IMR-90 (cell line): ENCODE results near the gene PI16. TPM values are rescaled to one million over a fixed set of nuclear protein-coding genes. Genes with fewer than 3 reads are reported as not detected.
"Not testable (repeated sequence)": the region's sequence is repeated elsewhere in the genome, so short reads cannot be mapped to it uniquely, and the experiment has no call there.

Experiments
- ATAC-seq: fragments of 200-7000 bp; cut with Tn5 transposase; 2 replicates; pipeline ENCODE4 v1.9.1; 2020; ENCODE audit warnings: low read depth, mild to moderate bottlenecking, moderate library complexity
- BruUV-seq: library from RNA; stranded (reverse); fragments of 400-500 nt; replicated peaks from 2 replicates; lab custom pipeline; 2021; lab: Mats Ljungman, UMichigan
- CTCF ChIA-PET: fragments of 300-600 bp; formaldehyde crosslinking; extraction: SDS; loops from one replicate; lab custom pipeline; 2021; ENCODE audit warnings: antibody characterized with exemption; lab: Yijun Ruan, JAX
- POLR2A ChIA-PET: fragments of 300-600 bp; sonication (Branson Sonifier 250); formaldehyde crosslinking; loops from one replicate; lab custom pipeline; 2022; ENCODE audit warnings: antibody characterized with exemption; ENCODE audit not compliant: unreplicated experiment; lab: Charles Lee
- DNase-seq: peaks from one replicate; pipeline ENCODE4 v3.0.0; 2013
- H2AFZ ChIP-seq: replicated peaks from 2 replicates; pipeline ENCODE3; 2013; ENCODE audit warnings: low read length, mild to moderate bottlenecking; ENCODE audit not compliant: poor library complexity
- H2AK5ac ChIP-seq: 2 replicates; pipeline ENCODE4 v1.6.1; 2013; ENCODE audit warnings: low read depth, low read length, inconsistent platforms
- H2AK9ac ChIP-seq: replicated peaks from 2 replicates; pipeline ENCODE3; 2013; ENCODE audit warnings: mild to moderate bottlenecking, low read depth, low read length, moderate library complexity; ENCODE audit not compliant: poor library complexity
- H2BK120ac ChIP-seq: 2 replicates; pipeline ENCODE4 v1.6.1; 2013; ENCODE audit warnings: low read depth, low read length, inconsistent platforms
- H2BK15ac ChIP-seq: 3 replicates; pipeline ENCODE4 v1.6.1; 2013; ENCODE audit warnings: low read depth, low read length, inconsistent platforms
- H2BK20ac ChIP-seq: 2 replicates; pipeline ENCODE4 v1.6.1; 2013; ENCODE audit warnings: low read depth, mild to moderate bottlenecking, inconsistent platforms, low read length, moderate library complexity
- H2BK5ac ChIP-seq: 2 replicates; pipeline ENCODE4 v1.6.1; 2013; ENCODE audit warnings: mild to moderate bottlenecking, low read depth, low read length, inconsistent platforms; ENCODE audit not compliant: poor library complexity, severe bottlenecking
- H3K14ac ChIP-seq: replicated peaks from 2 replicates; pipeline ENCODE4 v1.6.1; 2013; ENCODE audit warnings: low read depth, low read length, inconsistent platforms
- H3K18ac ChIP-seq: 2 replicates; pipeline ENCODE4 v1.6.1; 2013; ENCODE audit warnings: low read depth, low read length, control low read depth
- H3K23ac ChIP-seq: 2 replicates; pipeline ENCODE4 v1.6.1; 2013; ENCODE audit warnings: low read depth, low read length, inconsistent platforms
- H3K27ac ChIP-seq: 2 replicates; pipeline ENCODE4 v1.5.1; 2013; ENCODE audit warnings: mild to moderate bottlenecking, control low read depth, low read length; ENCODE audit not compliant: insufficient read depth
- H3K27me3 ChIP-seq: 2 replicates; pipeline ENCODE4 v1.6.1; 2013; ENCODE audit warnings: low read length; ENCODE audit not compliant: control insufficient read depth, insufficient read depth
- H3K36me3 ChIP-seq: 2 replicates; pipeline ENCODE4 v1.6.1; 2013; ENCODE audit warnings: low read length, mixed read lengths; ENCODE audit not compliant: control insufficient read depth, insufficient read depth
- H3K4ac ChIP-seq: 2 replicates; pipeline ENCODE4 v1.6.1; 2013; ENCODE audit warnings: low read depth, low read length, inconsistent platforms
- H3K4me1 ChIP-seq: 2 replicates; pipeline ENCODE4 v1.6.1; 2013; ENCODE audit warnings: low read length, mixed read lengths; ENCODE audit not compliant: control insufficient read depth, insufficient read depth
- H3K4me2 ChIP-seq: 2 replicates; pipeline ENCODE4 v1.6.1; 2013; ENCODE audit warnings: low read depth, mild to moderate bottlenecking, control low read depth, low read length, moderate library complexity
- H3K4me3 ChIP-seq: 2 replicates; pipeline ENCODE4 v1.5.1; 2013; ENCODE audit warnings: low read depth, mild to moderate bottlenecking, control low read depth, low read length, moderate library complexity; ENCODE audit not compliant: insufficient read depth
- H3K56ac ChIP-seq: 2 replicates; pipeline ENCODE4 v1.6.1; 2013; ENCODE audit warnings: low read length, inconsistent platforms; ENCODE audit not compliant: insufficient read depth; ENCODE audit errors: extremely low read depth
- H3K79me1 ChIP-seq, 2 experiments: 2 replicates each; pipeline ENCODE4 v1.6.1; 2013; ENCODE audit warnings: low read length in 2 of 2, inconsistent platforms in 1 of 2, low read depth in 1 of 2
- H3K9ac ChIP-seq: 2 replicates; pipeline ENCODE4 v1.6.1; 2013; ENCODE audit warnings: low read depth, low read length, control low read depth
- H3K9me1 ChIP-seq: 2 replicates; pipeline ENCODE4 v1.6.1; 2013; ENCODE audit warnings: low read length, inconsistent platforms; ENCODE audit not compliant: insufficient read depth
- H3K9me3 ChIP-seq: 2 replicates; pipeline ENCODE4 v1.6.1; 2013; ENCODE audit warnings: low read length; ENCODE audit not compliant: control insufficient read depth, insufficient read depth
- H4K20me1 ChIP-seq: 2 replicates; pipeline ENCODE4 v1.6.1; 2013; ENCODE audit warnings: low read length, inconsistent platforms; ENCODE audit not compliant: insufficient read depth
- H4K5ac ChIP-seq: 2 replicates; pipeline ENCODE4 v1.6.1; 2013; ENCODE audit warnings: mild to moderate bottlenecking, low read depth, low read length, control low read depth
- H4K8ac ChIP-seq, 2 experiments: 2 replicates each; pipeline ENCODE4 v1.6.1; 2013; ENCODE audit warnings: low read depth in 2 of 2, low read length in 2 of 2, control low read depth in 1 of 2, inconsistent platforms in 1 of 2
- H4K91ac ChIP-seq: 2 replicates; pipeline ENCODE4 v1.6.1; 2013; ENCODE audit warnings: low read depth, low read length, inconsistent platforms; ENCODE audit not compliant: insufficient read depth
- WGBS, 2 experiments: methylation state at CpG; one replicate each; pipeline versions ENCODE4 v1.1.5 to v1.1.7; 2013; ENCODE audit warnings: missing lambda C conversion rate in 2 of 2; ENCODE audit not compliant: insufficient read length in 1 of 2; ENCODE audit errors: extremely low coverage in 2 of 2; 5-methylcytosine and 5-hydroxymethylcytosine counted together
- dilution Hi-C: fragments of 300-500 bp; cut with HindIII; formaldehyde crosslinking; loops from one replicate; pipeline ENCODE4 v1.14.3; 2018; ENCODE audit warnings: low sequenced_read_pairs; ENCODE audit not compliant: unreplicated experiment
- in situ Hi-C: fragments of 300-500 bp; cut with MboI; formaldehyde crosslinking; loops from 3 replicates; pipeline ENCODE4 v1.14.3; 2019; ENCODE audit warnings: low sequenced_read_pairs, inconsistent platforms, mixed read lengths
- intact Hi-C: fragments of 100-400 bp; cut with micrococcal nuclease; formaldehyde crosslinking; loops from 2 replicates; pipeline ENCODE4 v1.10.0; 2022
- polyA plus RNA-seq, 3 experiments: library from polyadenylated mRNA; depleted of rRNA; stranded (reverse); fragments of >200 nt; gene quantifications; 2 replicates each; pipeline ENCODE4 v1.2.3, GENCODE V29; 2012; ENCODE audit warnings: low replicate concordance in 1 of 3
- total RNA-seq: library from RNA; depleted of rRNA; stranded (reverse); fragments of >200 nt; gene quantifications from 2 replicates; pipeline ENCODE4 v1.2.3, GENCODE V29; 2012

PI16 gene
- total and polyA plus RNA-seq, 2 of the 4 experiments (the other 2 are of a cell fraction): 0.21 TPM; not detected in 1

DNA sequence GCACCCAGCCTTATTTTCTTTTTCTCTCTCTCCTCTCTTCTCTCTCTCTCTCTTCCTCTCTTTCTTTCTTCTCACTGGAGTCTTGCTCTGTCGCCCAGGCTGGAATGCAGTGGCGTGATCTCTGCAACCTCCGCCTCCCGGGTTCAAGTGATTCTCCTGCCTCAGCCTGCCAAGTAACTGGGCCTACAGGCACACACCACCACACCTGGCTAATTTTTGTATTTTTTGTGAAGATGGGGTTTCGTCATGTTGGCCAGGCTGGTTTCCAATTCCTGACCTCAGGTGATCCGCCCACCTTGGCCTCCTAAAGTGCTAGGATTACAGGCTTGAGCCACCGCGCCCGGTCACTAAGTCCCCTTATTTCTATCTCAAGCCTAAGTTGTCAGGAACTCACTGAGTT, 5.5 kb upstream of the PI16 start:
- peak overlapping the region; percentile 62; the same call in 1 of the 2 replicates for H4K5ac ChIP-seq
- H3K36me3 ChIP-seq, H3K18ac ChIP-seq, H2AK9ac ChIP-seq, H4K20me1 ChIP-seq, intact Hi-C loops, H3K56ac ChIP-seq, H3K79me1 ChIP-seq, ATAC-seq, BruUV-seq, CTCF ChIA-PET, H3K9me1 ChIP-seq, H3K4me1 ChIP-seq, H3K27me3 ChIP-seq, H3K4me3 ChIP-seq, H3K9ac ChIP-seq, H3K27ac ChIP-seq, H3K9me3 ChIP-seq, POLR2A ChIA-PET, dilution Hi-C loops, DNase-seq, H3K4me2 ChIP-seq, in situ Hi-C loops: not testable (repeated sequence)
- peak overlapping the region; percentile 58; the same call in 1 of the 2 replicates for H2BK20ac ChIP-seq
- H2BK120ac ChIP-seq: peak overlapping the region; percentile 88
- WGBS, 2 experiments: no CpG with 5 or more reads among the region's 9 CpGs
- H2AFZ ChIP-seq: peak overlapping the region; percentile 48
- H4K91ac ChIP-seq: peak overlapping the region; percentile 66; the same call in 1 of the 2 replicates
- H3K23ac ChIP-seq: peak overlapping the region; percentile 8; the same call in 1 of the 2 replicates
- H4K8ac ChIP-seq: peak overlapping the region in 1 of 2 experiments; percentile 66; a peak in 1 of 4 replicates
- H2BK5ac ChIP-seq: peak overlapping the region; percentile 52
- peak overlapping the region; percentile 50 for H3K14ac ChIP-seq
- H2BK15ac ChIP-seq: peak overlapping the region; percentile 19; the same call in 1 of the 3 replicates
- H3K4ac ChIP-seq: peak overlapping the region; percentile 65; the same call in 1 of the 2 replicates
- peak overlapping the region; percentile 1 for H2AK5ac ChIP-seq
